MM.1S (cell line): ENCODE results near the gene CFP.

Experiments
- CTCF ChIP-seq: fragments of 300-600 bp; sonication (generic); IDR thresholded peaks from 2 replicates; pipeline ENCODE4 v1.5.1; 2016; ENCODE audit warnings: antibody characterized with exemption, low read length, mixed read lengths
- EZH2 ChIP-seq: fragments of 300-600 bp; sonication (generic); optimal IDR thresholded peaks from 2 replicates; pipeline ENCODE3; 2017; ENCODE audit warnings: low read depth, mild to moderate bottlenecking, antibody characterized with exemption, low read length, mixed read lengths

- TF ChIP-seq CTCF (no peak), EZH2 (no peak)
These were observed 17.8 kb downstream of the CFP start for GRCh38 chrX:47611926-47612325.
